ENCODE data around the gene MYO1D. TPM values are rescaled to one million over a fixed set of nuclear protein-coding genes. Genes with fewer than 3 reads are reported as not detected.
A peak's percentile ranks its signal among the peaks of the same experiment; 100 is the strongest.

MYO1D gene
- total RNA-seq, 1 experiment from 2014 or later = 206 TPM

DNA sequence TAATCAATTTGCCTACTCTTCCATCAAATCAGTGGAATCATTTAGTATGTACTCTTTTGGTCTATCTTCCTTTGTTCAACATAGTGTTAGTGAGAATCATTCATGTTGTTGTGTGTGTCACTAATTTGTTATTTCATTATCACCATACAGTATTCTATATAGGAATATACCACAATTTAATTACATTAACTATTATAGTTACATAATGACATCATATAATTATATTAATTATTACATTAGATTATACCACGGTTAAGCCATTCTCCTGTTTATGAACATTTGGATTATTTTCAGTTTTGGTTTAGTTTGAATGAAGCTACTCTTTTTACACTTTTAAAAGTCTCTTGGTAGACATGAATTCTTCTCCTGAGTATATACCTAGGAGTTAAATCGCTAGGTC is 40.4 kb downstream of the MYO1D start:
- POLR2A ChIA-PET = no interaction called here
- Histone ChIP-seq H3K27me3 (replicated peaks; ENCODE audit: control insufficient read depth, insufficient read depth, low read length) (no peaks in the 10 kb centered on the region), H3K36me3 (ENCODE audit: control insufficient read depth, insufficient read depth, low read length) (peaks cover under 1% of the 10 kb centered on the region; the same call in 1 of the 2 replicates), H3K9me3 (no peaks in the 10 kb centered on the region), H3K4me3 (ENCODE audit: low read depth, low read length) (no peak overlapping the region), H3K4me1 (peaks cover 89% of the 10 kb centered on the region)
- intact Hi-C loops (cut with micrococcal nuclease; ENCODE audit: unreplicated experiment) = no loop called here
- DNase-seq = no peak
- TF ChIP-seq, protein P1, sequence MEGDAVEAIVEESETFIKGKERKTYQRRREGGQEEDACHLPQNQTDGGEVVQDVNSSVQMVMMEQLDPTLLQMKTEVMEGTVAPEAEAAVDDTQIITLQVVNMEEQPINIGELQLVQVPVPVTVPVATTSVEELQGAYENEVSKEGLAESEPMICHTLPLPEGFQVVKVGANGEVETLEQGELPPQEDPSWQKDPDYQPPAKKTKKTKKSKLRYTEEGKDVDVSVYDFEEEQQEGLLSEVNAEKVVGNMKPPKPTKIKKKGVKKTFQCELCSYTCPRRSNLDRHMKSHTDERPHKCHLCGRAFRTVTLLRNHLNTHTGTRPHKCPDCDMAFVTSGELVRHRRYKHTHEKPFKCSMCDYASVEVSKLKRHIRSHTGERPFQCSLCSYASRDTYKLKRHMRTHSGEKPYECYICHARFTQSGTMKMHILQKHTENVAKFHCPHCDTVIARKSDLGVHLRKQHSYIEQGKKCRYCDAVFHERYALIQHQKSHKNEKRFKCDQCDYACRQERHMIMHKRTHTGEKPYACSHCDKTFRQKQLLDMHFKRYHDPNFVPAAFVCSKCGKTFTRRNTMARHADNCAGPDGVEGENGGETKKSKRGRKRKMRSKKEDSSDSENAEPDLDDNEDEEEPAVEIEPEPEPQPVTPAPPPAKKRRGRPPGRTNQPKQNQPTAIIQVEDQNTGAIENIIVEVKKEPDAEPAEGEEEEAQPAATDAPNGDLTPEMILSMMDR (IDR thresholded peaks at IDR 0.05; ENCODE audit: insufficient read depth in 1 of 2, low read depth in 1 of 2, low read length in 1 of 2, severe bottlenecking in 1 of 2, unreplicated experiment in 1 of 2) = no peak
- H3K4me1 Mint-ChIP-seq (ENCODE audit: low read depth, unreplicated experiment) = peaks cover 60% of the 10 kb centered on the region
- no peak overlapping the region for H3K4me3 Mint-ChIP-seq (ENCODE audit: unreplicated experiment)
- H3K36me3 Mint-ChIP-seq (ENCODE audit: insufficient read depth, unreplicated experiment) = peaks cover 31% of the 10 kb centered on the region
- CTCF ChIA-PET = no interaction called here
- H3K27ac Mint-ChIP-seq (ENCODE audit: unreplicated experiment) = peak overlapping the region; percentile 28
- no peaks in the 10 kb centered on the region for H3K27me3 Mint-ChIP-seq (ENCODE audit: insufficient read depth, unreplicated experiment)
- no TSS peak for BruUV-seq (replicated peaks)
- no peaks in the 10 kb centered on the region for H3K9me3 Mint-ChIP-seq (ENCODE audit: unreplicated experiment)

DNA sequence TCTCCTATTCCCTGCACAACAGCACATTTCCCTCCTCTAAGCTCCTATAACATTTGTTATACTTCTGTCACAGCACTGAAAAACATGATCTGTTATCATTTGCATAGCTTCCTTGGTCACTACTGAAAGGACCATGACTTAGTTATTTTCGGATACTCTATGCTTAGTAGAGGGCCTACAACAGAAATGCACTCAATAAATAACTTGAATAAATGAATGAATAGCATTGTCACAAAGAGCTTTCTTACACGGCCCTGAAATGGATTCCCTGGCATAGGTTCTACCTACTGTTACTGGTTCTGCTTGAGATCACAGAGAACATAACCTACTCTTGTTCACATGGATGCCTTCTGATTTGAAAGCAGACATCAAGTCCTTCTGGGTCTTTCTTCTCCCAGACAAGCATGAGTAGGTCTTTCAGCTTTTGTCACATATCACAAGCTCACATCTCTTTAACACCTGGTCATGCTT is 41.6 kb downstream of the MYO1D start:
- BruUV-seq (replicated peaks) = no TSS peak
- Mint-ChIP-seq H3K4me3 (ENCODE audit: unreplicated experiment) (peak overlapping the region; percentile 30), H3K36me3 (ENCODE audit: insufficient read depth, unreplicated experiment) (peaks cover 29% of the 10 kb centered on the region), H3K9me3 (ENCODE audit: unreplicated experiment) (no peaks in the 10 kb centered on the region), H3K27ac (ENCODE audit: unreplicated experiment) (peak overlapping the region; percentile 88), H3K27me3 (ENCODE audit: insufficient read depth, unreplicated experiment) (no peaks in the 10 kb centered on the region), H3K4me1 (ENCODE audit: low read depth, unreplicated experiment) (peaks cover 56% of the 10 kb centered on the region)
- DNase-seq = no peak
- ChIA-PET CTCF (interaction anchor here (1.0 kb wide), 2 partner anchors 41 to 93 kb away, joined by 3 to 4 read pairs; partner anchors contain the start of genes MYO1D and TMEM98), POLR2A (interaction anchor here (0.7 kb wide), 1 partner anchor 89 kb away, joined by 6 read pairs; no protein-coding TSS in a partner anchor)
- Histone ChIP-seq H3K4me3 (ENCODE audit: low read depth, low read length) (no peak overlapping the region), H3K9me3 (no peaks in the 10 kb centered on the region), H3K27me3 (replicated peaks; ENCODE audit: control insufficient read depth, insufficient read depth, low read length) (no peaks in the 10 kb centered on the region), H3K36me3 (ENCODE audit: control insufficient read depth, insufficient read depth, low read length) (no peaks in the 10 kb centered on the region), H3K4me1 (peaks cover 94% of the 10 kb centered on the region)
- intact Hi-C loops (cut with micrococcal nuclease; ENCODE audit: unreplicated experiment) = no loop called here
- TF ChIP-seq, protein P1 (IDR thresholded peaks at IDR 0.05; ENCODE audit: insufficient read depth in 1 of 2, low read depth in 1 of 2, low read length in 1 of 2, severe bottlenecking in 1 of 2, unreplicated experiment in 1 of 2) = no peak

DNA sequence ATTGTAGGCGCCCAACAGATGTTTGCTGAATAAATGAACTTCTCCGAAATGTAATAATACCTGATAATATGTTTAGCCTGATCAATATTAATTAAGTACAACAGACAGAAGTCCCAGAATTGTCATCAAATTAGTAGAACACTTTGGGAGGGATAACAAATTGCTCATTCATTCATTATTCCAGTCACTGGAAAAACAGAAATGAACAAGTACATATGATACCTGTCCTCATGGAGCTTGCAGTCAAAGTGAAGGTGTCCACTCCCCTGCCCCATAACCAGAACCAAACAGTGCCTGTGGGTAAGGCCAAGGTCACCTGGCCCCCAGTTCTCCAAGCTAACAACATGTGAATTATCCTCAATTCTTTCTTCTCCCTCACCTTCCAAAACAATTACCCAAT is 42.8 kb downstream of the MYO1D start:
- Mint-ChIP-seq H3K27ac (ENCODE audit: unreplicated experiment) (peak overlapping the region; percentile 88), H3K9me3 (ENCODE audit: unreplicated experiment) (no peaks in the 10 kb centered on the region), H3K36me3 (ENCODE audit: insufficient read depth, unreplicated experiment) (peaks cover 29% of the 10 kb centered on the region), H3K4me1 (ENCODE audit: low read depth, unreplicated experiment) (peaks cover 52% of the 10 kb centered on the region), H3K27me3 (ENCODE audit: insufficient read depth, unreplicated experiment) (no peaks in the 10 kb centered on the region), H3K4me3 (ENCODE audit: unreplicated experiment) (peak overlapping the region; percentile 62)
- no peak for DNase-seq
- intact Hi-C loops (cut with micrococcal nuclease; ENCODE audit: unreplicated experiment) = no loop called here
- peaks cover 94% of the 10 kb centered on the region for H3K4me1 ChIP-seq
- no TSS peak for BruUV-seq (replicated peaks)
- TF ChIP-seq, protein P1 (IDR thresholded peaks at IDR 0.05; ENCODE audit: insufficient read depth in 1 of 2, low read depth in 1 of 2, low read length in 1 of 2, severe bottlenecking in 1 of 2, unreplicated experiment in 1 of 2) = no peak
- POLR2A ChIA-PET = no interaction called here
- CTCF ChIA-PET = interaction anchor here (1.7 to 1.9 kb wide), 2 partner anchors 51 to 76 kb away, joined by 6 to 8 read pairs; no protein-coding TSS in a partner anchor
- no peaks in the 10 kb centered on the region for H3K9me3 ChIP-seq
- no peak overlapping the region for H3K4me3 ChIP-seq (ENCODE audit: low read depth, low read length)
- no peaks in the 10 kb centered on the region for H3K27me3 ChIP-seq (replicated peaks; ENCODE audit: control insufficient read depth, insufficient read depth, low read length)
- no peaks in the 10 kb centered on the region for H3K36me3 ChIP-seq (ENCODE audit: control insufficient read depth, insufficient read depth, low read length)
